Bronchial epithelial cell (primary cell): ENCODE results near the gene AP2A1. TPM values are rescaled to one million over a fixed set of nuclear protein-coding genes. Genes with fewer than 3 reads are reported as not detected.
A peak's percentile ranks its signal among the peaks of the same experiment; 100 is the strongest.

Experiments used
- DNase-seq: peaks from one replicate; pipeline ENCODE4 v3.0.0-alpha.2; 2010; ENCODE audit warnings: low read depth
- FAIRE-seq: peaks from 2 replicates; lab custom pipeline; 2011; peaks lifted over from hg19 to GRCh38; lab: Jason Lieb, UNC
- H3K27me3 ChIP-seq: 2 replicates; pipeline ENCODE4 v1.5.1; 2011; ENCODE audit warnings: low read length; ENCODE audit not compliant: control insufficient read depth, insufficient read depth
- H3K36me3 ChIP-seq: 2 replicates; pipeline ENCODE4 v1.5.1; 2011; ENCODE audit warnings: low read length; ENCODE audit not compliant: control insufficient read depth, insufficient read depth
- H3K4me3 ChIP-seq: 2 replicates; pipeline ENCODE4 v1.5.1; 2011; ENCODE audit warnings: mild to moderate bottlenecking, low read depth, low read length, control low read depth
- CTCF ChIP-seq: IDR thresholded peaks from 2 replicates; pipeline ENCODE4 v1.5.1; 2011; ENCODE audit warnings: mild to moderate bottlenecking, moderate library complexity, low read length, control low read depth, inconsistent platforms; ENCODE audit not compliant: insufficient read depth, severe bottlenecking
- total RNA-seq: library from RNA; depleted of rRNA; stranded (reverse); fragments of >200 nt; gene quantifications from 2 replicates; pipeline ENCODE4 v1.2.1, GENCODE V29; 2014

The AP2A1 gene
- total RNA-seq, 1 donor from 2014 or later, result 25.5 TPM

DNA sequence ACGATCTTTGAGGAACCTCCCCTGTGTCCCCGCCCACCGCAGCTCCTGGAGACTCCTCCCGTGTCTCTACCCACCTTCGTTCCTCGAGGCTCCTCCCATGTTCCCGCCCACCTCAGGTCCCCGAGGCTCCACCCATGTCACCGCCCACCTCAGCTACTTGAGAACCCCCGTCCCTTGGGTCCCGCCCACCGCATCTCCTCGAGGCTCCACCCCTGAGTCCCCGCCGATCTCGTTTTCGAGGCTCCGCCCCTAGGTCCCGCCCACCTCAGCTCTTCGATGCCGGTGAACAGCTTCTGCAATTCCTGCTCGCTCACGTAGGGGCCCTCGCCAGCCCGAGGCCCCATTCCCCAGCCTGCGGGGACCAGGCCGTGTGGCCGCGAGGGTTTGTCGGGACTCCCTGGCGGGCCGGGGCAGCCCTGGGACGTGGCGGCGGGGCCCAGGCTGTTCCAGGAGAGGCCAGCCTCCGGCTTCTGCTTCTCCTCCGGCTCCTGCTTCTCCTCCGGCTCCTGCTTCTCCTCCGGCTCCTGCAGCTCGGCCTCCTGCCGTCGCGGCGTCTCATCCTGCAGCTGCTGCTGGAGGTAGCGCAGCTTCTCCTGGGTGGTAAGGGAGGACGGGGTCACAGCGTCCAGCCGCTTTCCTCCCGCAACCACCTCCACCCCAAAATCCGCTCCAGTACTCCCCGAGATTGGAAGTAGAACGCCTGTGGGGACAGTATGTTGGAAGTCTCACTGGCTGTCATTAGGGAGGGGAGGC, 20.4 kb upstream of the AP2A1 start:
- FAIRE-seq, result no peak
- no peak for TF ChIP-seq CTCF
- DNase-seq, result no peak
- no peaks in the 10 kb centered on the region for H3K36me3 ChIP-seq
- no peak overlapping the region for H3K4me3 ChIP-seq
- no peaks in the 10 kb centered on the region for H3K27me3 ChIP-seq

GRCh38 chr19:49749055-49749716, 17.6 kb upstream of the AP2A1 start:
- no peak overlapping the region for H3K4me3 ChIP-seq
- FAIRE-seq, result no peak
- H3K27me3 ChIP-seq, result no peaks in the 10 kb centered on the region

DNA sequence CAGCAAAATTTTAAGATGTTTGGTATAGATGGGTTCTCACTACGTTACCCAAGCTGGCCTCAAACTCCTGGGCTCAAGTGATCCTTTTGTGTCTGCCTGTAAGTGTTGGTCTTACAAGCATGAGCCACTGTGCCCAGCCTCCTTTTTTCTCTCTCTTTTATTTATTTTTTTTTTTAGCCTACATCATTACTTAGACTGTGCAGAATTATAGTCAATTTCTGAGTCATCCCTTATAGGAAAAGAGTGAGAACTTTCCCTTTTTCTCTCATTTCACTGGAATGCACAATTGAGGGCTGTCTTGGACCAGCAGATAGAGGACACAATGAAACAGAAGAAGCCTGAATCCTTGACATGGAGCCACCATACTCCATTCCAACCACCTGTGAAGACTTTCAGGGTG, 17.0 kb upstream of the AP2A1 start:
- FAIRE-seq (no peak), DNase-seq (no peak)
- no peaks in the 10 kb centered on the region for H3K36me3 ChIP-seq
- no peaks in the 10 kb centered on the region for H3K27me3 ChIP-seq
- no peak for TF ChIP-seq CTCF
- H3K4me3 ChIP-seq, result no peak overlapping the region

More at GRCh38 chr19:49749055-49749716, 17.6 kb upstream of the AP2A1 start:
- DNase-seq, result peak; percentile 32
- no peaks in the 10 kb centered on the region for H3K36me3 ChIP-seq
- TF ChIP-seq CTCF, result no peak

DNA sequence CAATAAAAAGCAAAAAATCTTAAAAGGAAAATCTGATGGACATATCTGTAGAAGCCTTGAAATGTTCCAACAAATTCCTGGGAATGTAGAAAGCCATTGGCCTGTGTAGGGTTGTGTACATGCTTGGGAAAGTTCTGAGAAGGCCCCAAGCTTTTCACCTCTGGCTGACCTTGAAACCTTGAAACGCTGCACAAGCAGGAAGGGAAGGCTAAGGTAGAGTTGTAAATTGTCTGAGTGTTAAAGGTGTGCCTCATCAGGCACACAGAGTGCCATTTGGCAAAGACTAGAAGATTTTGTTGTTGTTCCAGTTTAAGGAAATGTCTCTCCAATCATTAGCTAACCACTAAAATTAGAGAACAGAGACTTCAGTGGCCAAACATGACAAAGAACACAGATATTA, 14.1 kb upstream of the AP2A1 start:
- no peak for TF ChIP-seq CTCF
- FAIRE-seq (no peak), DNase-seq (no peak)
- no peak overlapping the region for H3K4me3 ChIP-seq
- H3K36me3 ChIP-seq, result no peaks in the 10 kb centered on the region
- H3K27me3 ChIP-seq, result no peaks in the 10 kb centered on the region

DNA sequence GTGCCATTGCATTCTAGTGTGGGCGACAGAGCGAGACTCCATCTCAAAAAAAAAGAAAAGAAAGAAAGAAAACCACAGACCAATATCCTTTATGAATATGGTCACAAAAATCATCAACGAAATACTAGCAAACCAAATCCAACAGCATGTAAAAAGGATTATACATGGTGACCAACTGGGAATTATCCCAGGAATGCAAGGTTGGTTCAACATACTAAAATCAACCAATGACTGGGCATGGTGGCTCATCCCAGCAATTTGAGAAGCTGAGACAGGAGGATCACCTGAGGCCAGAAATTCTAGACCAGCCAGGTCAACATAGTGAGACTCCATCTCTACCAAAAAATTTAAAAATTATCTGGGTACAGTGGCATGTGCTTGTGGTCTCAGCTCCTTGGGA, 10.8 kb upstream of the AP2A1 start:
- H3K27me3 ChIP-seq, result no peaks in the 10 kb centered on the region
- H3K36me3 ChIP-seq, result no peaks in the 10 kb centered on the region
- TF ChIP-seq CTCF, result no peak
- no peak overlapping the region for H3K4me3 ChIP-seq
- FAIRE-seq, result no peak
- DNase-seq, result no peak
